ENCODE results near the gene ITGA7. TPM values are rescaled to one million over a fixed set of nuclear protein-coding genes. Genes with fewer than 3 reads are reported as not detected.

ITGA7 gene
- total and polyA plus RNA-seq, 4 donors = 34.4 to 115 (median 66.4) TPM

DNA sequence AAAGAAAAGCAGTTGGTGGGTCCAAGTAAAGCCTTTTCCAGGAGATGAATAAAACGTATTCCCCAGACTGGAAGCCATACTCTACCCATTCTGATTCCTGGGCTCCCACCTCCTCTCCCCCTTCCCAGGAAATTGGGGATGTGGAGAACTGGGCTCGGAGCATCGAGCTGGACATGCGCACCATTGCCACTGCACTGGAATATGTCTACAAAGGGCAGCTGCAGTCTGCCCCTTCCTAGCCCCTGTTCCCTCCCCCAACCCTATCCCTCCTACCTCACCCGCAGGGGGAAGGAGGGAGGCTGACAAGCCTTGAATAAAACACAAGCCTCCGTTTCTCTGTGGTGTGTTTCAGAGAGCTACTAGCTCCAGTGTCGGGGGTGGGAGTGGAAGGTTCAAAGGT, 11.7 kb upstream of the ITGA7 start:
- Histone ChIP-seq H3K27ac (ENCODE audit: low read depth, low read length) (peak overlapping the region; percentile 97), H3K4me1 (ENCODE audit: control insufficient read depth, insufficient read depth, low read length) (peaks cover 70% of the 10 kb centered on the region), H3K27me3 (ENCODE audit: control insufficient read depth, insufficient read depth, low read length) (no peaks in the 10 kb centered on the region), H3K4me3 (ENCODE audit: low read depth, low read length) (no peak overlapping the region), H3K9me3 (ENCODE audit: control insufficient read depth, insufficient read depth, low read length) (no peaks in the 10 kb centered on the region), H3K36me3 (ENCODE audit: control insufficient read depth, insufficient read depth, low read length) (peaks cover 41% of the 10 kb centered on the region)
- no peak for DNase-seq (ENCODE audit: low read depth in 4 of 6, low spot score in 6 of 6)
- WGBS (ENCODE audit: insufficient coverage) = no CpG with 5 or more reads among the region's 7 CpGs

DNA sequence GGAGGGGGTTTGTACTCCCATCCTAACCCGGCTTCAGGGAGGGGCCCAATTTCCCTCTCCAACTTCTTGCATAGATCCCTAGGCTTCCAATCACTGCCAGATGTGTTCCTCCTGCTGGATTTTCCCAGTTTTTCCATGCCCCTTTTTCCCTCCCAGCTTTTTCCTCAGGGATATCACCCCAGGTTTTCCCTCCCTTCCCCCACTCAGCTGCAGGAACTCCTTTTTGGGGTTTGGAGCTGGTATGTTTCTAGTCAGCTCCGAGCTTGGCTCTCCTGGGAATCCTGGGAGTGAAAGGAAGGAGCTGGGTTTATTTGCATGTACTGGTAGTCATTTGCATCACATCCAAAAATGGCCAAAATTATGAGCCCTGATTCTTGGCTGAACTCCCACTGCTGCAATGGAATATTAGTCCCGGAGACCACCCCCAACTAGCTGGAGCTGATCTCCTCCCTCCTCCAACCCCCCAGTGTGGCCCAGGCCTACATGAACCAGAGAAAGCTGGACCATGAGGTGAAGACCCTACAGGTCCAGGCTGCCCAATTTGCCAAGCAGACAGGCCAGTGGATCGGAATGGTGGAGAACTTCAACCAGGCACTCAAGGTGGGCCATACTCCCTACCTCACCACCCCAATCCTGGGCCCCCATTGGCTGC, 11.0 kb upstream of the ITGA7 start:
- no peak for DNase-seq (ENCODE audit: low read depth in 4 of 6, low spot score in 6 of 6)
- peaks cover 65% of the 10 kb centered on the region for H3K4me1 ChIP-seq (ENCODE audit: control insufficient read depth, insufficient read depth, low read length)

DNA sequence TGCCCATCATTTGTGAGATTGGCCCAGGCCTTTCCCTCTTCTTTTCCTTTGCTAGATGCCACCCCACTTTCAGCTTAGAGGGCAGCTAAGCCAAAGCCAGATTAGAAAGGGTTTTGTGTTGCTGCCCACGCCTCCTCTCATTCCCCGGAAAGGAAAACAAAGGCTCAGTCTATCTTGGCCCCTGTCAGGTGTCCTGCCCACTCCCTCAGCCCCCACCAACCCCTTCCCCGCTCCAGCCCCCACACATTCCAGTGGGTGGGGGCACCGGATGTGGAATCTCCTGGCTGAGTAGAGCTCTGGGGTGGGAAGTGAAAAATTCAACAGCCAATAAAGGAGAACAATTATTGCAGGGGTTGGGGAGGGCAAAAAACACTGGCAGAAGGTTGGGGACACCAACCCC, 10.3 kb upstream of the ITGA7 start:
- no peak overlapping the region for H3K4me3 ChIP-seq (ENCODE audit: low read depth, low read length)
- 8% methylated on average over 2 of the region's 4 CpGs for WGBS (ENCODE audit: insufficient coverage)
- H3K9me3 ChIP-seq (ENCODE audit: control insufficient read depth, insufficient read depth, low read length) = no peaks in the 10 kb centered on the region
- no peaks in the 10 kb centered on the region for H3K27me3 ChIP-seq (ENCODE audit: control insufficient read depth, insufficient read depth, low read length)
- H3K36me3 ChIP-seq (ENCODE audit: control insufficient read depth, insufficient read depth, low read length) = peaks cover 31% of the 10 kb centered on the region
- DNase-seq (ENCODE audit: low read depth in 4 of 6, low spot score in 6 of 6) = no peak
- peaks cover 65% of the 10 kb centered on the region for H3K4me1 ChIP-seq (ENCODE audit: control insufficient read depth, insufficient read depth, low read length)
- peak overlapping the region; percentile 97 for H3K27ac ChIP-seq (ENCODE audit: low read depth, low read length)

More for the DNA sequence above, 11.0 kb upstream of the ITGA7 start:
- H3K27ac ChIP-seq (ENCODE audit: low read depth, low read length) = peak overlapping the region; percentile 97
- 86% methylated on average over 3 of the region's 4 CpGs for WGBS (ENCODE audit: insufficient coverage)
- peak overlapping the region; percentile 12 for H3K4me3 ChIP-seq (ENCODE audit: low read depth, low read length)
- H3K27me3 ChIP-seq (ENCODE audit: control insufficient read depth, insufficient read depth, low read length) = no peaks in the 10 kb centered on the region
- no peaks in the 10 kb centered on the region for H3K9me3 ChIP-seq (ENCODE audit: control insufficient read depth, insufficient read depth, low read length)
- H3K36me3 ChIP-seq (ENCODE audit: control insufficient read depth, insufficient read depth, low read length) = peaks cover 35% of the 10 kb centered on the region

DNA sequence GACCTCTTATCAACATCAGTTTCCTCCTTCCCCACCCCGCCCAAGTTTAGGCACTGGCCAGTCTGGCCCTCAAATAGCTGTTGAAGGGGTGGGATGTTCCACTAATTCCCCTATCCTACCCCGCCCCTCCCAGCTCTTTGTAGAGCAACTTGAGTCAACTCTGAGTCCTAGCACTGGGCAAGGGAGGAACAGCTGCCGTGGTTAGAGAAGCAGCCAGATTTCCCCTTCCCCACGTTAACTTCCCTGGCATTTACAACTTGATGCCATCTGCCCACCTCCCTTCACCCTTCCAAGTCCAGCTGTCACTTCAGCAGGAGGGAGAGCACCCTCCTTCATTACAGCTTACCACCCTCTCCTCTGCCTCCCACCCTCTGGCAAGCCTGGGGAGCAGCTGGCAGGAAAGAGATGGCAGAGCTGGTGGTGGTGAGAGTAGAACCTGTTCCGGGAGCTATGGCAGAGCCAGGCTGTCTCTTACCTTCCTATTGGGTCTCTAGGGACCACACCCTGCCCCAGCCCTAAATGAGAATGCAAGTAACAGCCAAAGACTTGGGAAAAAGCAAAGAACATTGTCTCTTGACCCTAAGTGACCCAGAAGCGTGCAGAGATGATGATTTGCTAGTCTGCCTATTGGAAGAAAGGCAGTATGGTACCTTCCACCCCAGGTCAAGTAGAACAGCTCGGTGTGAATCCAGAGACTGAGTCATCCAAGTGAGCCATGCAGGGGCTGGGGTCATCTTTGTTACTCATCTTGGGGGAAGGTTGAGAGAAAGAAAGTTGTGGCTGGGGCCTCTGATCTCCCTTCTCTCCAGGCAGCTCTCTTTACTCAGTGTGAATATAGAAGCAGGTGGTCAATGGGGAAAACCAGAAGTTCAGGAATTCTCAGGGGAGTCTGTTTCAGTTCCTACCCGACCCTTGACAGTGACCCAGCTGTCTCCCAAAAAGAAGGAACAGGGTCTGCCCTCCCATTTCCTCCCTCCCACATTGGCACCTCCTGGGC, 9.6 kb upstream of the ITGA7 start:
- Histone ChIP-seq H3K36me3 (ENCODE audit: control insufficient read depth, insufficient read depth, low read length) (peaks cover 29% of the 10 kb centered on the region), H3K4me1 (ENCODE audit: control insufficient read depth, insufficient read depth, low read length) (peaks cover 68% of the 10 kb centered on the region), H3K4me3 (ENCODE audit: low read depth, low read length) (peak overlapping the region; percentile 94), H3K27me3 (ENCODE audit: control insufficient read depth, insufficient read depth, low read length) (no peaks in the 10 kb centered on the region), H3K9me3 (ENCODE audit: control insufficient read depth, insufficient read depth, low read length) (no peaks in the 10 kb centered on the region), H3K27ac (ENCODE audit: low read depth, low read length) (peak overlapping the region; percentile 97)
- 48% methylated on average over 7 of the region's 8 CpGs for WGBS (ENCODE audit: insufficient coverage)
- peak in 1 of 6 donors; percentile 64 for DNase-seq (ENCODE audit: low read depth in 4 of 6, low spot score in 6 of 6)

DNA sequence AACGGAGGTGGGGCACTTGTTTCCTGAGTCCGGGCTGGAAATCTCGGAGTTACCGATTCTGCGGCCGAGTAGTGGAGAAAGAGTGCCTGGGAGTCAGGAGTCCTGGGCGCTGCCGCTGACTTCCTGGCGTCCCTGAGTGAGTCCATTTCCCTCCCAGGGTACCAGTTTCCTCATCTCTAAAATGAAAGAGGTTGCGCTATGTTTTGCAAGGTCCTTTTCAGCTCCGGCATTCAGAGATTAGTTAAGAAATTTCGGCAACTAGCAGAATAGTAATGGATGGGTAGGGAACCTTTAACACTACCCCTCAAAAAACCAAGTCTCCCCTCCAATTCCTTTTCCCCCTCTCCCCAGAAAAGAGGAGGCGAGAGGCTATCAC, 8.9 kb upstream of the ITGA7 start:
- Histone ChIP-seq H3K4me3 (ENCODE audit: low read depth, low read length) (peak overlapping the region; percentile 94), H3K27ac (ENCODE audit: low read depth, low read length) (peak overlapping the region; percentile 97), H3K36me3 (ENCODE audit: control insufficient read depth, insufficient read depth, low read length) (peaks cover 26% of the 10 kb centered on the region), H3K27me3 (ENCODE audit: control insufficient read depth, insufficient read depth, low read length) (no peaks in the 10 kb centered on the region), H3K4me1 (ENCODE audit: control insufficient read depth, insufficient read depth, low read length) (peaks cover 66% of the 10 kb centered on the region), H3K9me3 (ENCODE audit: control insufficient read depth, insufficient read depth, low read length) (no peaks in the 10 kb centered on the region)
- WGBS (ENCODE audit: insufficient coverage) = 0% methylated on average over 9 of the region's 13 CpGs
- no peak for DNase-seq (ENCODE audit: low read depth in 4 of 6, low spot score in 6 of 6)

DNA sequence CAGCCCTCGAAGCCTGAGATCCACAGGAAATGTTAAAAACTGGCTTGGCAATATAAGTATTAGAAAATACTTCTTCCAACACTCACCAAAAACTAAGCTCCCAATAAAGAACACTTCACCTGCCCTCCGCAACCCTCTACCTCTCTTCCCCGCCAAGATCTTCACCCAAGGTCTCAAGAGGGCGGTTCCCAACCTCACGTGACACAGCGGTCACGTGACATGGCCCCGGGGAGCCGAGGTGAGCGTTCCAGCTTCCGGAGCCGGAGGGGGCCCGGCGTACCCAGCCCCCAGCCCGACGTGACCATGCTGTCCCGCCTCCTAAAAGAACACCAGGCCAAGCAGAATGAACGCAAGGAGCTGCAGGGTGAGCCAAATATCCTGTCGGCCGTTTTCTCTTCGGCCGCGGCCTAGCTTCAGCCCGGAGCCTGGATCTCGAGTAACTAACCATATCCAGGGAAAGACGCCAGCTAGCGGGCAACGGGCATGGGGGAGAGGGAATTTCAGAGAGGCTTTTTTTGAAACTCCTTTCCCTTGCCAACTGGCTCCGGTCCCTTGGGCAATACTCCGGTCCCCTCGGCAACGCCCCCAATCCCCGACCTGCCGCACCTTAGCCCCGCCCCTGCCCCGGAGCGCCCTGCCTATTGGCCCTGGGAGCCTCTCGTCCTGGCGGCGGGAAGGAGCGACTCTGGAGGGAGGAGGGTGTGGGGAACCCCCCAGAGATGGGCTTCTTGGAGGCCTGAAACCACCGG, 8.3 kb upstream of the ITGA7 start, which contains the start of gene BLOC1S1:
BLOC1S1 (plus strand) TSS at position 214 of the 749 bp plus-strand sequence; CDS start at position 220, 6 bp downstream.
- 0% methylated on average over 35 of the region's 42 CpGs for WGBS (ENCODE audit: insufficient coverage)
- DNase-seq (ENCODE audit: low read depth in 4 of 6, low spot score in 6 of 6) = peak; percentile 88 to 98 (median 92)
- H3K27ac ChIP-seq (ENCODE audit: low read depth, low read length) = peak within 1 kb of the TSS; percentile 97
- peaks cover 20% of the 10 kb centered on the region for H3K36me3 ChIP-seq (ENCODE audit: control insufficient read depth, insufficient read depth, low read length)
- H3K27me3 ChIP-seq (ENCODE audit: control insufficient read depth, insufficient read depth, low read length) = peaks cover under 1% of the 10 kb centered on the region
- no peaks in the 10 kb centered on the region for H3K9me3 ChIP-seq (ENCODE audit: control insufficient read depth, insufficient read depth, low read length)
- peak within 1 kb of the TSS; percentile 94 for H3K4me3 ChIP-seq (ENCODE audit: low read depth, low read length)
- peaks cover 60% of the 10 kb centered on the region for H3K4me1 ChIP-seq (ENCODE audit: control insufficient read depth, insufficient read depth, low read length)

DNA sequence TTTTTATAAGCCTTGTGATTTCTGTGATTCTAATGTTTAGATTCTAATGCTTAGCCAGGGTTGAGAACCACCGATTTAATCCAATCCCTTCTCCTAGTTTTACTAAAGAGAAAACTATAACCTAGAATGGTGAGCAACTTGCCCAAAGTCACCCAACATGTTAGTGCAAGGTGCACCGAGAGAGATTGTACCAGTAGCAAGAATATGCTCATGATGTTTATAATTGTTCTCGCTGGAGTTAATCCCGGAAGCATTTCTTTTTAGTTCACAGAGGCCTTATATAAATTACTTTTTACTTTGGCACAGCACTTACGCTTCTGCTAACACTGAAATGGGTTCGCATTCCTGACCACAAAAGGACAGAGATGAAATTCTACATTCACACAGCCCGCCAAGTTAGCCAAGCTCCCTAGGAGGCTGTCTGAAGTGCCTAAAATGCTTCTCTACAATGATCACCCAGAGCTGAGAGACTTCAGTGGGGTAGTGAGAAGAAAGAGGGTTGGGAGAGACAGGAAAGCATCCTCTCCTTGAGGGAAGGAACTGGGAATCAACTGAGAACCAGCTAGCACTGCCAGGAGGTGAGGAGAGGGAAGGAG, 7.6 kb upstream of the ITGA7 start:
- peak overlapping the region; percentile 97 for H3K27ac ChIP-seq (ENCODE audit: low read depth, low read length)
- no CpG with 5 or more reads among the region's 7 CpGs for WGBS (ENCODE audit: insufficient coverage)
- peaks cover 53% of the 10 kb centered on the region for H3K4me1 ChIP-seq (ENCODE audit: control insufficient read depth, insufficient read depth, low read length)
- peaks cover 19% of the 10 kb centered on the region for H3K36me3 ChIP-seq (ENCODE audit: control insufficient read depth, insufficient read depth, low read length)
- peak overlapping the region; percentile 94 for H3K4me3 ChIP-seq (ENCODE audit: low read depth, low read length)
- no peak for DNase-seq (ENCODE audit: low read depth in 4 of 6, low spot score in 6 of 6)
- peaks cover 6% of the 10 kb centered on the region for H3K27me3 ChIP-seq (ENCODE audit: control insufficient read depth, insufficient read depth, low read length)
- no peaks in the 10 kb centered on the region for H3K9me3 ChIP-seq (ENCODE audit: control insufficient read depth, insufficient read depth, low read length)

DNA sequence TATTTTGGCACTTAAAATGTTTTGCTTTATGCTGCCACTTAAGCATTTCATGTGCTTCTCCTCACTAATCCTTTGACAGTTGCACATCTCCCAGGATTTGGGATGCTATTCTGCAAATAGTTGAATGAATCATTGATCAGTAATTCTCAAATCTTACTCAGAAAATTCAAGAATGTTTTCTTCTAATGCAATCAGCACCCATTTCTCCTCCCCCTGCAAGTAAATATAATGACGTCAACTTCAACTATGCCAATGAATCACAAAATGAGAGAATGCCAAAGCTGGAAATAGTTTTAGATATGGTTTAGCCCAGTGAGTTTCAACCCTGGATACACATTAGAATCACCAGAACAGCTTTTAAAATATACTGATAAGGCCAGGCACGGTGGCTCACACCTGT, 6.0 kb upstream of the ITGA7 start:
- H3K4me1 ChIP-seq (ENCODE audit: control insufficient read depth, insufficient read depth, low read length) = peaks cover 39% of the 10 kb centered on the region
- WGBS (ENCODE audit: insufficient coverage) = 100% methylated on average over 1 of the region's 2 CpGs
- no peaks in the 10 kb centered on the region for H3K9me3 ChIP-seq (ENCODE audit: control insufficient read depth, insufficient read depth, low read length)
- no peak overlapping the region for H3K27ac ChIP-seq (ENCODE audit: low read depth, low read length)
- H3K36me3 ChIP-seq (ENCODE audit: control insufficient read depth, insufficient read depth, low read length) = peaks cover 5% of the 10 kb centered on the region
- no peak for DNase-seq (ENCODE audit: low read depth in 4 of 6, low spot score in 6 of 6)
- H3K27me3 ChIP-seq (ENCODE audit: control insufficient read depth, insufficient read depth, low read length) = peaks cover 14% of the 10 kb centered on the region
- no peak overlapping the region for H3K4me3 ChIP-seq (ENCODE audit: low read depth, low read length)
